ENCODE results near the gene MBOAT1. TPM values are rescaled to one million over a fixed set of nuclear protein-coding genes. Genes with fewer than 3 reads are reported as not detected.

The MBOAT1 gene, protein sequence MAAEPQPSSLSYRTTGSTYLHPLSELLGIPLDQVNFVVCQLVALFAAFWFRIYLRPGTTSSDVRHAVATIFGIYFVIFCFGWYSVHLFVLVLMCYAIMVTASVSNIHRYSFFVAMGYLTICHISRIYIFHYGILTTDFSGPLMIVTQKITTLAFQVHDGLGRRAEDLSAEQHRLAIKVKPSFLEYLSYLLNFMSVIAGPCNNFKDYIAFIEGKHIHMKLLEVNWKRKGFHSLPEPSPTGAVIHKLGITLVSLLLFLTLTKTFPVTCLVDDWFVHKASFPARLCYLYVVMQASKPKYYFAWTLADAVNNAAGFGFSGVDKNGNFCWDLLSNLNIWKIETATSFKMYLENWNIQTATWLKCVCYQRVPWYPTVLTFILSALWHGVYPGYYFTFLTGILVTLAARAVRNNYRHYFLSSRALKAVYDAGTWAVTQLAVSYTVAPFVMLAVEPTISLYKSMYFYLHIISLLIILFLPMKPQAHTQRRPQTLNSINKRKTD
- total RNA-seq (1 to 10 TPM in 1 of 4 donors, under 1 TPM in 3; 0.84 to 2.7 (median 0.94) TPM), polyA plus RNA-seq (under 1 TPM; 0.31 to 0.52 (median 0.46) TPM)
- long read RNA-seq, donor 1: 0 reads
- long read RNA-seq, donor 2: 0 reads

DNA sequence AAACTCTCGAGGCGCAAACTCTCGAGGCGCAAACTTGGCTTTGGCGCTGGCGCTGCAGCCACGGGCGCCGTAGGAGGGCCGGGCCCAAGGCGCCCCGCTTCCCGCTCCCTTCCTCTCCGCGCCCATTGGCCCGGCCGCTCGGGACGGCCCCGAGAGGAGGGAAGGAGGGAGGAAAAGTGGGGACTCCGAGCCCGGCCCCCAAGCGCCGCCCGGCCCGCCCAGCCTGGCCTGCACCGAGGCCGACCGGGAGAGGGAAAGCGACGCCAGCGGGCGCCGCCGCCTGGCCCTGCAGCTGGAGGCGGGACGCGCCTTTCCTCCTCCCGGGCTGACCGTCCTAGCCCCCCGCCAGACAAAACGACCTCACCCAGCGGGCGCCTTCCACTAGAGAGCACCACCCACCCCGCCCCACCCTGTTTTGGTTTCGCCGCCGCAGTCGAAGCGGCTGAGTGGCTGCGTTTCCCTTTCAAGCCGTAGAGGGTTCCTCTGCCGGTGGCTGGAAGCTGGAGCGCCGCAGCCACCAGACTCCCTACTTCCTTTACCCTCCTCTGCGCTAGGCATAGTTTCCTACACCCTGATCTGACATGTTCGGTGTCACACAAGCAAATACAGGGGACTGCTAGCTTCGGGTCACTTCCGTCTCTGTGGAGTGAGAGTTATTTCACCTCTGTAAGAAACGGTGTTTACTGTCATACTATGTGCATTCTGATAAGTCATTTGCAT lies at the start of gene MBOAT1:
MBOAT1 (minus strand) TSS at position 78 of the 720 bp plus-strand sequence. CDS start 235 bp downstream, outside the sequence.
- H3K4me1 ChIP-seq: peaks cover 6% of the 10 kb centered on the region
- no peaks in the 10 kb centered on the region for H3K9me3 ChIP-seq
- intact Hi-C loops (cut with DNase I): loop anchor here in 1 of 2 donors (5.0 kb wide), 1 partner anchor 45 kb away; no protein-coding TSS in a partner anchor
- no peaks in the 10 kb centered on the region for H3K36me3 ChIP-seq (ENCODE audit: insufficient read depth in 1 of 2, low read depth in 1 of 2)
- WGBS, 3 donors: 0 to 1% (median 0%) methylated on average over 25 to 60 of the region's 60 CpGs
- DNase-seq (peak; percentile 90 to 94), ATAC-seq (peak; percentile 93 to 97 (median 96))
- TF ChIP-seq, protein P1, sequence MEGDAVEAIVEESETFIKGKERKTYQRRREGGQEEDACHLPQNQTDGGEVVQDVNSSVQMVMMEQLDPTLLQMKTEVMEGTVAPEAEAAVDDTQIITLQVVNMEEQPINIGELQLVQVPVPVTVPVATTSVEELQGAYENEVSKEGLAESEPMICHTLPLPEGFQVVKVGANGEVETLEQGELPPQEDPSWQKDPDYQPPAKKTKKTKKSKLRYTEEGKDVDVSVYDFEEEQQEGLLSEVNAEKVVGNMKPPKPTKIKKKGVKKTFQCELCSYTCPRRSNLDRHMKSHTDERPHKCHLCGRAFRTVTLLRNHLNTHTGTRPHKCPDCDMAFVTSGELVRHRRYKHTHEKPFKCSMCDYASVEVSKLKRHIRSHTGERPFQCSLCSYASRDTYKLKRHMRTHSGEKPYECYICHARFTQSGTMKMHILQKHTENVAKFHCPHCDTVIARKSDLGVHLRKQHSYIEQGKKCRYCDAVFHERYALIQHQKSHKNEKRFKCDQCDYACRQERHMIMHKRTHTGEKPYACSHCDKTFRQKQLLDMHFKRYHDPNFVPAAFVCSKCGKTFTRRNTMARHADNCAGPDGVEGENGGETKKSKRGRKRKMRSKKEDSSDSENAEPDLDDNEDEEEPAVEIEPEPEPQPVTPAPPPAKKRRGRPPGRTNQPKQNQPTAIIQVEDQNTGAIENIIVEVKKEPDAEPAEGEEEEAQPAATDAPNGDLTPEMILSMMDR (IDR thresholded peaks at IDR 0.05): no peak
- H3K27ac ChIP-seq: peak within 1 kb of the TSS; percentile 71
- peak within 1 kb of the TSS; percentile 79 for H3K4me3 ChIP-seq
- no peaks in the 10 kb centered on the region for H3K27me3 ChIP-seq (ENCODE audit: insufficient read depth in 3 of 3, low read length in 2 of 3)

DNA sequence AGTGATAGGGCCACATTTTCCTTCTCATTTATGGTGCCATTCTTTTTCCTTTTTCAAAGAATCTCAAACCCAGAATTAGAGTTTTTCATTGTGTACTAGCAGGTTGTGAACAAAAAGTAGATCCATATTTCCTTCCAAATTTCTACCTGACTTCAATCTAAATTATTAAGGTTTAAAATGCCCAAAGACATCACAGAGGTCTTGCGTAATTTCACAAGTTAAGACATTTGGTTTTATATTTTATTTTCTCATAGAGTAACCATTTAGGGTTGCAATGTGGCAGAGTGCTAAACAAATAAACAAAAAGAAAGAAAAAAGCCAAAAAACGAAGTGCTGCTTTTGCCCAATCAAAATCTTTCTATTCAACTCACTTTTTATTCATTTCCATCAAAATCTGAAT lies 49.4 kb upstream of the MBOAT1 start:
- Histone ChIP-seq H3K4me1 (no peaks in the 10 kb centered on the region), H3K36me3 (ENCODE audit: insufficient read depth in 1 of 2, low read depth in 1 of 2) (no peaks in the 10 kb centered on the region), H3K9me3 (peaks cover 7% of the 10 kb centered on the region), H3K27ac (no peak overlapping the region), H3K4me3 (no peak overlapping the region), H3K27me3 (ENCODE audit: insufficient read depth in 3 of 3, low read length in 2 of 3) (no peaks in the 10 kb centered on the region)
- ATAC-seq (no peak), DNase-seq (no peak)
- WGBS, 3 donors: 77 to 80% (median 79%) methylated on average over 2 of the region's 2 CpGs
- intact Hi-C loops (cut with DNase I): no loop called here
- TF ChIP-seq, protein P1 (IDR thresholded peaks at IDR 0.05): no peak

DNA sequence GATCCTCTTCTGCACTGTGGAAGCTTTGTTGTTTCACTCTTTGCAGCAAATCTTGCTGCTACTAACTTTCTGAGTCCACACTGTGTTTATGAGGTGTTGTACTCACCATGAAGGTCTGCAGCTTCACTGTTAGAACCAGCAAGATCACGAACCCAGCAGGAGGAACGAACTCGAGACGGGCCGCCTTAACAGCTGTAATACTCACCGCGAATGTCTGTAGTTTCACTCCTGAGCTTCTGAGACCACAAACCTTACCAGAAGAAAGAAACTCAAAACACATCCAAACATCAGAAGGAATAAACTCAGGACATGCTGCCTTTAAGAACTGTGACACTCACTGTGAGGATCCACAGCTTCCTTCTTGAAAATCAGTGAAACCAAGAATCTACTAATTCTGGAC lies 48.1 kb upstream of the MBOAT1 start:
- Histone ChIP-seq H3K4me3 (no peak overlapping the region), H3K27ac (no peak overlapping the region), H3K9me3 (peaks cover 7% of the 10 kb centered on the region), H3K4me1 (no peaks in the 10 kb centered on the region), H3K27me3 (ENCODE audit: insufficient read depth in 3 of 3, low read length in 2 of 3) (no peaks in the 10 kb centered on the region), H3K36me3 (ENCODE audit: insufficient read depth in 1 of 2, low read depth in 1 of 2) (no peaks in the 10 kb centered on the region)
- 86 to 91% (median 91%) methylated on average over 7 of the region's 7 CpGs for WGBS, 3 donors
- TF ChIP-seq, protein P1 (IDR thresholded peaks at IDR 0.05): no peak
- ATAC-seq: no peak
- no peak for DNase-seq
- intact Hi-C loops (cut with DNase I): no loop called here

DNA sequence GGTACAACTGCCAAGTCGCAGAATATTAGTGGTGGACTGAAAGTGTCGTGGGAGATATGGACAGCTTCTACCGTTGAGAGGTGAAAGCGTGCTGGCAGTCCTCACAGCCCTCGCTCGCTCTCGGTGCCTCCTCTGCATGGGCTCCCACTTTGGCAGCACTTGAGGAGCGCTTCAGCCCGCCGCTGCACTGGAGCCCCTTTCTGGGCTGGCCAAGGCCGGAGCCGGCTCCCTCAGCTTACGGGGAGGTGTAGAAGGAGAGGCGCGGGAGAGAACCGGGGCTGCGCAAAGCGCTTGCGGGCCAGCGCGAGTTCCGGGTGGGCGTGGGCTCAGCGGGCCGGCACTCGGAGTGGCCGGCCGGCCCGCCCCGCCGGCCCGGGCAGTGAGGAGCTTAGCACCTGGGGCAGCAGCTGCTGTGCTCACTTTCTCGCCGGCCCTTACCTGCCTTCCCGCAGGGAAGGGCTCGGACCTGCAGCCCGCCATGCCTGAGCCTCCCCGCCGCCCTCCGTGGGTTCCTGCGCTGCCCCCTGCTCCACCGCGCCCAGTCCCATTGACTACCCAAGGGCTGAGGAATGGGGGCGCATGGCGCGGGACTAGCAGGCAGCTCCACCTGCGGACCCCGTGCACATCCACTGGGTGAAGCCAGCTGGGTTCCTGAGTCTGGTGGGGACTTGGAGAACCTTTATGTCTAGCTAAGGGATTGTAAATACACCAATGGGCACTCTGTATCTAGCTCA lies 47.2 kb upstream of the MBOAT1 start:
- Histone ChIP-seq H3K27ac (no peak overlapping the region), H3K9me3 (peaks cover 7% of the 10 kb centered on the region), H3K4me3 (no peak overlapping the region), H3K27me3 (ENCODE audit: insufficient read depth in 3 of 3, low read length in 2 of 3) (no peaks in the 10 kb centered on the region), H3K36me3 (ENCODE audit: insufficient read depth in 1 of 2, low read depth in 1 of 2) (no peaks in the 10 kb centered on the region), H3K4me1 (no peaks in the 10 kb centered on the region)
- ATAC-seq (no peak), DNase-seq (no peak)
- WGBS, 3 donors: 95 to 97% (median 95%) methylated on average over 41 to 48 of the region's 48 CpGs
- intact Hi-C loops (cut with DNase I): no loop called here
- TF ChIP-seq, protein P1 (IDR thresholded peaks at IDR 0.05): no peak
